ENCODE results near the gene EPHA2.
"Not testable (repeated sequence)": the region's sequence is repeated elsewhere in the genome, so short reads cannot be mapped to it uniquely, and the experiment has no call there.

The EPHA2 gene

DNA sequence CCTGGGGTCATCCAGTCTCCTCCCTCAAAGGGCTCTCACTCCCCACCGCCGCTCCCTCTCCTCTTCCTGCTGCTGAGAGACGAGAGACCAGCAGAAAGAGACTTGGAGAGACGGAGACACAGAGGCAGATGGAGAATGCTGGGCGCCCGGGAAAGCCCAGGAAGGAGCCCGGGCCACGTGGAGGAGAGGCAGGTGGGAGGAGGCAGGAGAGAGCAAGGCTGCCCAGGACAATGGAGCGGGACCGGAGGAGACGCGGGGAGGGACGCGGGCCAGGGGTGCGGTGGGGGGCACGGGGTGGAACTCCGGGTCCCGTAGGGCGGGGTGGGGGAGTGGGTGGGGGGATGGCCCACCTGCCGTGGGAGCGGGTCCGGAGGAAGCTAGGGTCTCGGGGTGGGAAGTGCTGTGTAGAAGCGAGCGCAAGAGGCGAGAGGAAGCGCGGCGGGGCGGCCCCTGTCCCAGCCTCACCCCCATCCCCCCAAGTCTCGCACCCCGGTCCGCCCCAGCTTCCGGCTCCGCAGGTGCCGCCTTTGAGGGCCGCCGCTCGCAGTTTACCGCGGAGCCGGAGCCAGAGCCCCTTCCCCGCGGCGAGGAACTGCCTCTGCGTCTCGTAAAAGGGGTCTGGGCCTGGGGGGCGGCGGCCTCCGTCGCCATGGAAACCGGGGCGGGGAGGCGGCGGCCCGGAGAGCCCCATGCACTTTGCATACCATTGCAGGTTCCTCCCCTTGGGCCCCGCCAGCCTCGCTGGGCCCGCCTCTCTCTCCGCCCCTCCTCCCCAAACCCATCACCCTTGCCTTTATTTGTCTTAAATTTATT is 11.7 kb upstream of the EPHA2 start:
- peak overlapping the region; percentile 77 for H3K4me3 Mint-ChIP-seq
- no peaks in the 10 kb centered on the region for H3K9me3 Mint-ChIP-seq
- DNase-seq, result peak; percentile 91
- H3K4me1 Mint-ChIP-seq, result peaks cover 60% of the 10 kb centered on the region
- peaks cover 6% of the 10 kb centered on the region for H3K27me3 Mint-ChIP-seq (ENCODE audit: low read depth, poor library complexity)
- H3K27ac Mint-ChIP-seq, result no peak overlapping the region
- H3K36me3 Mint-ChIP-seq (ENCODE audit: low read depth), result no peaks in the 10 kb centered on the region
- TF ChIP-seq, protein P1, sequence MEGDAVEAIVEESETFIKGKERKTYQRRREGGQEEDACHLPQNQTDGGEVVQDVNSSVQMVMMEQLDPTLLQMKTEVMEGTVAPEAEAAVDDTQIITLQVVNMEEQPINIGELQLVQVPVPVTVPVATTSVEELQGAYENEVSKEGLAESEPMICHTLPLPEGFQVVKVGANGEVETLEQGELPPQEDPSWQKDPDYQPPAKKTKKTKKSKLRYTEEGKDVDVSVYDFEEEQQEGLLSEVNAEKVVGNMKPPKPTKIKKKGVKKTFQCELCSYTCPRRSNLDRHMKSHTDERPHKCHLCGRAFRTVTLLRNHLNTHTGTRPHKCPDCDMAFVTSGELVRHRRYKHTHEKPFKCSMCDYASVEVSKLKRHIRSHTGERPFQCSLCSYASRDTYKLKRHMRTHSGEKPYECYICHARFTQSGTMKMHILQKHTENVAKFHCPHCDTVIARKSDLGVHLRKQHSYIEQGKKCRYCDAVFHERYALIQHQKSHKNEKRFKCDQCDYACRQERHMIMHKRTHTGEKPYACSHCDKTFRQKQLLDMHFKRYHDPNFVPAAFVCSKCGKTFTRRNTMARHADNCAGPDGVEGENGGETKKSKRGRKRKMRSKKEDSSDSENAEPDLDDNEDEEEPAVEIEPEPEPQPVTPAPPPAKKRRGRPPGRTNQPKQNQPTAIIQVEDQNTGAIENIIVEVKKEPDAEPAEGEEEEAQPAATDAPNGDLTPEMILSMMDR (IDR thresholded peaks at IDR 0.05), result no peak

DNA sequence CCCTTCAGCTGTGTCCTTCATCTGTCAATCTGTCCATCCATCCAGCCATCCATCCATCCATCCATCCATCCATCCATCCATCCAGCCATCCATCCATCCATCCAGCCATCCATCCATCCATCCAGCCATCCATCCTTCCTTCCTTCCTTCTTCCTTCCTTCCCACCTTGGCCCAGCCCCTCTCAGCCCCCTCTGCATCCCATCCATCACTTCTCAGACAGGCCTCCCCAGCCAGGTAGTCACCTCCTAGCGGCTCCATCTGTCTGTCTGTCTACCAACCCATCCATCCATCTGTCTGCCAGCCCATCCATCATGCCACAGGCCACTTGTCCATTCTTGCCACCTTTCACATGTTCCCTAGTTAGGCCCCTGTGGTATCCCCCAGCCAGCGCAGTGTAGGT is 10.2 kb upstream of the EPHA2 start:
- TF ChIP-seq, protein P1 (IDR thresholded peaks at IDR 0.05), result no peak
- peaks cover 69% of the 10 kb centered on the region for H3K4me1 Mint-ChIP-seq
- H3K4me3 Mint-ChIP-seq, result peak overlapping the region; percentile 66
- H3K9me3 Mint-ChIP-seq, result no peaks in the 10 kb centered on the region
- no peaks in the 10 kb centered on the region for H3K36me3 Mint-ChIP-seq (ENCODE audit: low read depth)
- peaks cover 16% of the 10 kb centered on the region for H3K27me3 Mint-ChIP-seq (ENCODE audit: low read depth, poor library complexity)
- H3K27ac Mint-ChIP-seq, result no peak overlapping the region
- DNase-seq, result no peak

DNA sequence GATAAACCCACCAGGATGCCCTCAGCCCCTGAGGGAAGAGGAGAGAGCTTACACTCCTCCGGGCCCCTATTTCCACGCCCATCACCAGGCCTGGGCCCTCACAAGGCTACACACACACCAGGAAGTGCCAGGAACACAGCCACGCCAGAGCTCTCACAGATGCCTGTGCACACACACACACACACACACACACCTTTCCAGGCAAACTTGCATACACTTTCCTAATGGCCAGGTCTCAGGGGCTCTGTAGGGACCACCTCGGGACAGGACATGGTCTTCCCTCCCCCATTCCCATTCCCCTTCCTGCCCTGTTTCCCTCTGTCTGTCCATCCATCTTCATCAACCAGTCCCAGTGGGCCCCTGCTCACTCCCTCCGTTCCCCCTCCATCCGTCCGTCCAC is 9.7 kb upstream of the EPHA2 start:
- H3K4me3 Mint-ChIP-seq, result peak overlapping the region; percentile 66
- H3K36me3 Mint-ChIP-seq (ENCODE audit: low read depth), result no peaks in the 10 kb centered on the region
- peak overlapping the region; percentile 12 for H3K27ac Mint-ChIP-seq
- H3K27me3 Mint-ChIP-seq (ENCODE audit: low read depth, poor library complexity), result peaks cover 21% of the 10 kb centered on the region
- TF ChIP-seq, protein P1 (IDR thresholded peaks at IDR 0.05), result no peak
- no peak for DNase-seq
- H3K9me3 Mint-ChIP-seq, result no peaks in the 10 kb centered on the region
- H3K4me1 Mint-ChIP-seq, result peaks cover 69% of the 10 kb centered on the region

DNA sequence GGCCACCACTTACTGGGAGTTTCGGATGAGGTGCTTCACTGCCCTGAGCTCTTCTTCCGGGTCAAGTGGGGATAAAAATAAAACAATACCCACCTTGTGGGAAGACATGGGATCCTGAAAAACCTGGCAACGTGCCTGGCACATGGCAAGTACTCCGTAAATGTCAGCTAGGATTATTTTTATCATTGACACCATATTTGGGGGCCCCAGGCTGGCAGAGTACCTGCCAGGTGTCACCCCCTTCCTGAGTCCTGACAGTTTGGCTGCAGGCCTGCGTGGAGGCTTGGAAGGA is 9.2 kb upstream of the EPHA2 start:
- no peaks in the 10 kb centered on the region for H3K9me3 Mint-ChIP-seq
- peak overlapping the region; percentile 66 for H3K4me3 Mint-ChIP-seq
- no peak overlapping the region for H3K27ac Mint-ChIP-seq
- H3K4me1 Mint-ChIP-seq, result peaks cover 69% of the 10 kb centered on the region
- peaks cover 21% of the 10 kb centered on the region for H3K27me3 Mint-ChIP-seq (ENCODE audit: low read depth, poor library complexity)
- no peaks in the 10 kb centered on the region for H3K36me3 Mint-ChIP-seq (ENCODE audit: low read depth)
- no peak for DNase-seq
- TF ChIP-seq, protein P1 (IDR thresholded peaks at IDR 0.05), result no peak

DNA sequence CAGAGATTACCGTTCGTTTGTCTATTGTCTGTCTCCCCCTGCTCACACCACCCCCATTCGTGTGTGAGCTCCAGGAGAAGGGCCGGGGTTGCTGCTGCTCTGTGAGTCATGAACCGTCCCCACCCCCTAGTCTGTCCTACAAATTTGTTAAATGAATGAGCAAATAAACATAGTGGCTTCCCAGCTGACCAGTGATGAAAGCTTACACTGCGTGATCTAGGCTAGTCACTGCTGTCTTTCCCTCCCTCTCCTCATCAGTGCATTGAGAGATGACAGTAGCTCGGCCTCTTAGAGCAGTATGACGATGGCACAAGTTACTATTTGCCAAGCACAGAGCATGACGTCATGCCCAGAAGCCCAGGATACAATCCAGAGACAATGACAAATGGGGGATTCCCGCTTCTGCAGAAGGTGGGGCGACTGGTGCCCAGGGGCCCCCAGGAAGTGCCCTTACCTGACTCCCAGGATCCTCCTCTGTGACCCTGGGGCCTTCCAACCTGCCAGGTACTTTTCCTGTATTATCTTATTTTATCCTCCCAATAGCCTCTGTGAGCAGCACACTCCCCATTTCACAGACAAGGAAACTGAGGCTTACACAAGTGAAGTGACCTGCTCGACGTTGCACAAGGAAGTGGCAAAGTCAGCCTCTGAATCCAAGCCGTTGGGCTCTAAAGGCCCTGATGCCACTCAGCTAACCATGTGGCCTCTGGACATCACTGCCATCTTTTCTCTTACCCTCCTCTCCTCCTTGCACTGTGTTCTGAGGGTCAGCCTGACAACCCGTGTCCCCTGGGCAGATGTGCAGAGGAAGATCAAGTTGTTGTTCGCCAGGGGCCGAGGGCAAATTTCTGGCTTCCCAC is 8.6 kb upstream of the EPHA2 start:
- H3K4me3 Mint-ChIP-seq, result peak overlapping the region; percentile 48
- TF ChIP-seq, protein P1 (IDR thresholded peaks at IDR 0.05), result no peak
- DNase-seq, result no peak
- H3K4me1 Mint-ChIP-seq, result peaks cover 69% of the 10 kb centered on the region
- no peaks in the 10 kb centered on the region for H3K9me3 Mint-ChIP-seq
- H3K27ac Mint-ChIP-seq, result peak overlapping the region; percentile 36
- no peaks in the 10 kb centered on the region for H3K36me3 Mint-ChIP-seq (ENCODE audit: low read depth)
- peaks cover 21% of the 10 kb centered on the region for H3K27me3 Mint-ChIP-seq (ENCODE audit: low read depth, poor library complexity)

DNA sequence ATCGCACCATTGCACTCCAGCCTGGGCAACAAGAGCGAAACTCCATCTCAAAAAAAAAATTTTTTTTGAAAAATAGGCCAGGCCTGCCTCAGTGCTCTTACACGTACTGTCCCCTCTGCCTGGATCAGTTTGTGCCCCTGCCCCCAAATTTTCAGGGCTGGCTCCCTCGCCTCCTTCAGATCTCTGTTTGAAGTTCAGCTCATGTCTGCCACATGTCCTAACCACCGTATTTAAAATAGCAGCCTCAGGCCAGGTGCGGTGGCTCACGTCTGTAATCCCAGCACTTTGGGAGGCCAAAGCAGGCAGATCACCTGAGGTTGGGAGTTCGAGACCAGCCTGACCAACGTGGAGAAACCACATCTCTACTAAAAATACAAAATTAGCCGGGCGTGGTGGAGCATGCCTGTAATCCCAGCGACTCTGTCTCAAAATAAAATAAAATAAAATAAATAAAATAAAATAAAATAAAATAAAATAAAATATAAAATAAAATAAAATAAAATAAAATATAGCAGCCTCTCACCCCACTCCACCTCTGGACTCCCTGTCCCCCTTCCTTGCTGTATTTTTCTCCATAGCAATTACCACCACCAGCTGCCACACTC is 7.8 kb upstream of the EPHA2 start:
- not testable (repeated sequence) for DNase-seq; H3K36me3 Mint-ChIP-seq (ENCODE audit: low read depth); H3K9me3 Mint-ChIP-seq
- peaks cover 21% of the 10 kb centered on the region for H3K27me3 Mint-ChIP-seq (ENCODE audit: low read depth, poor library complexity)
- peak overlapping the region; percentile 48 for H3K4me3 Mint-ChIP-seq
- peak overlapping the region; percentile 36 for H3K27ac Mint-ChIP-seq
- H3K4me1 Mint-ChIP-seq, result peaks cover 67% of the 10 kb centered on the region

Data from nephron progenitor cell (in vitro differentiated cells).